Raji (cell line): ENCODE results near the gene CECR2.

Source experiments
- POLR2A ChIP-seq: IDR thresholded peaks from 2 replicates; pipeline ENCODE4 v1.6.1; 2011; ENCODE audit warnings: low read depth, low read length, control low read depth; ENCODE audit not compliant: insufficient read depth

Gene CECR2

GRCh38 chr22:17412232-17412631 lies 43.0 kb downstream of the CECR2 start:
- no peak for TF ChIP-seq POLR2A

- TF ChIP-seq POLR2A, result no peak
Observed at GRCh38 chr22:17418890-17419324, 49.6 kb downstream of the CECR2 start.

- no peak for TF ChIP-seq POLR2A
Observed at GRCh38 chr22:17419348-17419747, 50.1 kb downstream of the CECR2 start.

- no peak for TF ChIP-seq POLR2A
Observed at GRCh38 chr22:17422736-17423343, 53.6 kb downstream of the CECR2 start.

GRCh38 chr22:17423616-17424015 lies 54.4 kb downstream of the CECR2 start:
- no peak for TF ChIP-seq POLR2A

GRCh38 chr22:17429516-17429915 lies 60.3 kb downstream of the CECR2 start:
- TF ChIP-seq POLR2A, result no peak

GRCh38 chr22:17430412-17430811 lies 61.2 kb downstream of the CECR2 start:
- TF ChIP-seq POLR2A, result no peak

GRCh38 chr22:17431179-17431578 lies 61.9 kb downstream of the CECR2 start:
- no peak for TF ChIP-seq POLR2A

- no peak for TF ChIP-seq POLR2A
Observed at GRCh38 chr22:17434856-17435255, 65.6 kb downstream of the CECR2 start.

GRCh38 chr22:17435375-17435774 lies 66.1 kb downstream of the CECR2 start:
- TF ChIP-seq POLR2A, result no peak

- TF ChIP-seq POLR2A, result no peak
Observed at GRCh38 chr22:17436382-17436980, 67.2 kb downstream of the CECR2 start.

- no peak for TF ChIP-seq POLR2A
Observed at GRCh38 chr22:17436981-17437412, 67.7 kb downstream of the CECR2 start.

- TF ChIP-seq POLR2A, result no peak
Observed at GRCh38 chr22:17438026-17438425, 68.8 kb downstream of the CECR2 start.

GRCh38 chr22:17441326-17441725 lies 72.1 kb downstream of the CECR2 start:
- TF ChIP-seq POLR2A, result no peak

- no peak for TF ChIP-seq POLR2A
Observed at GRCh38 chr22:17443405-17444203, 74.3 kb downstream of the CECR2 start.

GRCh38 chr22:17444204-17444504 lies 74.9 kb downstream of the CECR2 start:
- no peak for TF ChIP-seq POLR2A
